Heart left ventricle (tissue), 13 donors: ENCODE measurements around the gene TUT4.

Experiments
- CTCF ChIP-seq, 12 donors: fragments of 200-600 bp; sonication (generic) in 4 of 12; IDR thresholded peaks; one replicate each; pipeline versions ENCODE4 v1.5.0 to v1.8.0; 2018 to 2022; ENCODE audit warnings: antibody characterized with exemption in 12 of 12, mild to moderate bottlenecking in 5 of 12
- POLR2A ChIP-seq, 2 donors: fragments of 450-650 bp; IDR thresholded peaks; one replicate each; pipeline ENCODE4 v1.6.1; 2017; ENCODE audit warnings: antibody characterized with exemption in 2 of 2, mild to moderate bottlenecking in 2 of 2, moderate library complexity in 2 of 2
- donor health status: ischemic (EF 13 %, LVEDD 7.1; RV severe dilation, severe dysfunction).
- donor health status: DM: no; HTN: yes; CAD: no.
- donor health status: DM: no; HTN: no; CAD: no.
- donor health status: ischemic (EF 25% LVEDD 6.9; RV normal size, moderate dysfunction).
- donor health status: ischemic (EF 25% LVEDD 5.7; RV mildly dilated, moderate dysfunction).
- donor health status: ischemic (EF 35%, LVEDD 5.7; RV mildly dilated, moderate dysfunction).
- donor health status: nonischemic (EF 11% LVEDD 7.7; RV severe dilation, severe dysfunction).
- donor health status: DM: yes; HTN: yes; CAD: no.
- donor health status: PGD.
- donor health status: ischemic (EF 29% LVEDD 5.4; RV normal size, mild dysfunction).
- donor health status: nonischemic (EF 23%, LVEDD 6.1; RV moderate dilation, normal function).

- TF ChIP-seq CTCF (IDR thresholded peaks at IDR 0.05) (no peak), POLR2A (IDR thresholded peaks at IDR 0.05) (no peak)
Measured at GRCh38 chr1:52595061-52595460, 42.2 kb upstream of the TUT4 start.
